GM23338 (cell line): ENCODE measurements around the gene NUCKS1.

Source experiments
- EZH2 ChIP-seq: fragments of 200-600 bp; sonication (generic); IDR thresholded peaks from one replicate; pipeline ENCODE4 v1.8.0; 2017; ENCODE audit warnings: antibody characterized with exemption, mild to moderate bottlenecking, low read depth; ENCODE audit not compliant: unreplicated experiment
- EZH2phosphoT487 ChIP-seq: fragments of 200-600 bp; sonication (generic); IDR thresholded peaks from one replicate; pipeline ENCODE4 v1.8.1; 2018; ENCODE audit warnings: antibody characterized with exemption; ENCODE audit not compliant: unreplicated experiment
- TF ChIP-seq, protein P1 (sequence below), 2 experiments: fragments of 200-600 bp in 1 of 2; sonication (generic) in 1 of 2; conservative IDR thresholded peaks; 2 replicates each; pipeline versions ENCODE4 v1.5.1 to v1.6.1; 2016 to 2017; ENCODE audit warnings: antibody characterized with exemption in 2 of 2, low read depth in 2 of 2, mild to moderate bottlenecking in 2 of 2, moderate library complexity in 1 of 2
- TF ChIP-seq, protein P2 (sequence below): IDR thresholded peaks from one replicate; pipeline ENCODE4 v1.6.1; 2018; ENCODE audit warnings: antibody characterized with exemption; ENCODE audit not compliant: unreplicated experiment
- TF ChIP-seq, protein P3 (sequence below): IDR thresholded peaks from 2 replicates; pipeline ENCODE4 v1.6.1; 2016; ENCODE audit warnings: antibody characterized with exemption

DNA sequence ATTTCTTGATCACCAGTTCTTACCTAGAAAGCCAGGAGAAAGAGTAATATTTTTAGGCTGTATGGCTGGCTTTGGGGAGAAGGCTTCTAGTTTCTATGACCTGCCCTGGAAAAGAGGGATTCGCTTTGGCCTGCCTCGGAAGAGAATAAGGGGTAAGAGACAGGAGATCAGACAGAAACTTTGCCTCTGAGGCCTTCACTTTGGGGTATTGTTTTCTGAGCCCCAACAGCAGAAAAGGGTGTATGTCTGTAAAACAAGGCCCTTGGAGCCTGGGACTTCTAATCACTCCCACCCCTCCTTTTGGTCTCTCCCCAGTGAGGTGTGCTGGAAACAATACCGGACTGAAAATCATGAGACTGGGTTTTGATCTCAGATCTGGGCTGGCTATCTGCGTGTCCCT lies 74.7 kb downstream of the NUCKS1 start:
- TF ChIP-seq EZH2 = no peak
- TF ChIP-seq, protein P1, sequence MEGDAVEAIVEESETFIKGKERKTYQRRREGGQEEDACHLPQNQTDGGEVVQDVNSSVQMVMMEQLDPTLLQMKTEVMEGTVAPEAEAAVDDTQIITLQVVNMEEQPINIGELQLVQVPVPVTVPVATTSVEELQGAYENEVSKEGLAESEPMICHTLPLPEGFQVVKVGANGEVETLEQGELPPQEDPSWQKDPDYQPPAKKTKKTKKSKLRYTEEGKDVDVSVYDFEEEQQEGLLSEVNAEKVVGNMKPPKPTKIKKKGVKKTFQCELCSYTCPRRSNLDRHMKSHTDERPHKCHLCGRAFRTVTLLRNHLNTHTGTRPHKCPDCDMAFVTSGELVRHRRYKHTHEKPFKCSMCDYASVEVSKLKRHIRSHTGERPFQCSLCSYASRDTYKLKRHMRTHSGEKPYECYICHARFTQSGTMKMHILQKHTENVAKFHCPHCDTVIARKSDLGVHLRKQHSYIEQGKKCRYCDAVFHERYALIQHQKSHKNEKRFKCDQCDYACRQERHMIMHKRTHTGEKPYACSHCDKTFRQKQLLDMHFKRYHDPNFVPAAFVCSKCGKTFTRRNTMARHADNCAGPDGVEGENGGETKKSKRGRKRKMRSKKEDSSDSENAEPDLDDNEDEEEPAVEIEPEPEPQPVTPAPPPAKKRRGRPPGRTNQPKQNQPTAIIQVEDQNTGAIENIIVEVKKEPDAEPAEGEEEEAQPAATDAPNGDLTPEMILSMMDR (conservative IDR thresholded peaks at IDR 0.05; ENCODE audit: low read depth in 2 of 2) = no peak
- TF ChIP-seq EZH2phosphoT487 = no peak
- TF ChIP-seq, protein P2, sequence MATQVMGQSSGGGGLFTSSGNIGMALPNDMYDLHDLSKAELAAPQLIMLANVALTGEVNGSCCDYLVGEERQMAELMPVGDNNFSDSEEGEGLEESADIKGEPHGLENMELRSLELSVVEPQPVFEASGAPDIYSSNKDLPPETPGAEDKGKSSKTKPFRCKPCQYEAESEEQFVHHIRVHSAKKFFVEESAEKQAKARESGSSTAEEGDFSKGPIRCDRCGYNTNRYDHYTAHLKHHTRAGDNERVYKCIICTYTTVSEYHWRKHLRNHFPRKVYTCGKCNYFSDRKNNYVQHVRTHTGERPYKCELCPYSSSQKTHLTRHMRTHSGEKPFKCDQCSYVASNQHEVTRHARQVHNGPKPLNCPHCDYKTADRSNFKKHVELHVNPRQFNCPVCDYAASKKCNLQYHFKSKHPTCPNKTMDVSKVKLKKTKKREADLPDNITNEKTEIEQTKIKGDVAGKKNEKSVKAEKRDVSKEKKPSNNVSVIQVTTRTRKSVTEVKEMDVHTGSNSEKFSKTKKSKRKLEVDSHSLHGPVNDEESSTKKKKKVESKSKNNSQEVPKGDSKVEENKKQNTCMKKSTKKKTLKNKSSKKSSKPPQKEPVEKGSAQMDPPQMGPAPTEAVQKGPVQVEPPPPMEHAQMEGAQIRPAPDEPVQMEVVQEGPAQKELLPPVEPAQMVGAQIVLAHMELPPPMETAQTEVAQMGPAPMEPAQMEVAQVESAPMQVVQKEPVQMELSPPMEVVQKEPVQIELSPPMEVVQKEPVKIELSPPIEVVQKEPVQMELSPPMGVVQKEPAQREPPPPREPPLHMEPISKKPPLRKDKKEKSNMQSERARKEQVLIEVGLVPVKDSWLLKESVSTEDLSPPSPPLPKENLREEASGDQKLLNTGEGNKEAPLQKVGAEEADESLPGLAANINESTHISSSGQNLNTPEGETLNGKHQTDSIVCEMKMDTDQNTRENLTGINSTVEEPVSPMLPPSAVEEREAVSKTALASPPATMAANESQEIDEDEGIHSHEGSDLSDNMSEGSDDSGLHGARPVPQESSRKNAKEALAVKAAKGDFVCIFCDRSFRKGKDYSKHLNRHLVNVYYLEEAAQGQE = no peak
- TF ChIP-seq, protein P3, sequence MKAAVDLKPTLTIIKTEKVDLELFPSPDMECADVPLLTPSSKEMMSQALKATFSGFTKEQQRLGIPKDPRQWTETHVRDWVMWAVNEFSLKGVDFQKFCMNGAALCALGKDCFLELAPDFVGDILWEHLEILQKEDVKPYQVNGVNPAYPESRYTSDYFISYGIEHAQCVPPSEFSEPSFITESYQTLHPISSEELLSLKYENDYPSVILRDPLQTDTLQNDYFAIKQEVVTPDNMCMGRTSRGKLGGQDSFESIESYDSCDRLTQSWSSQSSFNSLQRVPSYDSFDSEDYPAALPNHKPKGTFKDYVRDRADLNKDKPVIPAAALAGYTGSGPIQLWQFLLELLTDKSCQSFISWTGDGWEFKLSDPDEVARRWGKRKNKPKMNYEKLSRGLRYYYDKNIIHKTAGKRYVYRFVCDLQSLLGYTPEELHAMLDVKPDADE = no peak
